SK-MEL-5 (cell line): Measurements from ENCODE around the gene TMEM140. TPM values are rescaled to one million over a fixed set of nuclear protein-coding genes. Genes with fewer than 3 reads are reported as not detected.

ENCODE experiments used
- DNase-seq: peaks from one replicate; pipeline ENCODE4 v3.0.0-alpha.2; 2016; ENCODE audit warnings: low read depth, low spot score
- in situ Hi-C: cut with HindIII; loops from 2 replicates; pipeline ENCODE4 v1.10.0; 2016; ENCODE audit warnings: low sequenced_read_pairs, high pct_unique_total_duplicates, low pct_unique_long_range_greater_than_20kb
- total RNA-seq: library from RNA; depleted of rRNA; stranded (reverse); fragments of >200 nt; shearing (Covaris generic); gene quantifications from 2 replicates; pipeline ENCODE4 v1.2.3, GENCODE V29; 2014

The TMEM140 gene
- total RNA-seq, 1 experiment from 2014 or later: 21.2 TPM

DNA sequence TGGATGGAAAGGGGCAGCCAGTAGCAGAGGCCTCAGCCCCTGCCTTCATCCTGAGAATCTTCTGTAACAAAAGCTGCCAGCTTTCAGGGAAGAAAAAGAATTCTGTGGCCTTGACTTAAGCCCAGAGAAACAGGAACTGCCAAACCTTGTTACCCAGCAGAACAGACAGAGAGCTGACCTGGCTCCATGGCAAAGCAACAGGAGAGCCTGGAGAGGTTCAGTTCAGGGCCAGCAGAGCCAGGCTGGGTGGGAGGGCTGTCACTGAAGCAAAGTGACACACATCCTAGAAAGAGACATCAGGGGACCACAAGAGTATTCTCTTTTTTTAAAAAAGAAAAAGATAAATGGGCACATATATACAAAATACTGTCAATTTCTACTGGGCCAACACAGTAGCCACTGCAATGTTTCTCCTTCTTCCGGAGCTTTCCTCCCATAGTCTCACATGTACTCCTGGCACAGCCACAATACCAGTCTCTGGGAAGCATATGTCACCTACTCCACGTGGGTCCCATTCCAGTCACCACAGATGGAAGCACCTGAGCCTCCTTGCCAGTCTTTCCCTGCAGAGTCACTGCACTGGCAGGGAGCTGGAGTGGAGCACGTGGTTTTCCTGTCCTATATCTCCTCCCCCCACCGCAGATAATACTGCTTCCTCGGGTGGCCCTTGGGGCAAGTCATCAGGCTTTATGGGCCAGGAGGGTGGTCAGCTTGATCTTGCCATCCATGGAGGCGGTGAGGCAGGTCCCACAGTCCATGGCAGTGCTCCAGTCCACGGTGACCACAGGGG, 37.8 kb downstream of the TMEM140 start:
- in situ Hi-C loops: no loop called here
- no peak for DNase-seq

DNA sequence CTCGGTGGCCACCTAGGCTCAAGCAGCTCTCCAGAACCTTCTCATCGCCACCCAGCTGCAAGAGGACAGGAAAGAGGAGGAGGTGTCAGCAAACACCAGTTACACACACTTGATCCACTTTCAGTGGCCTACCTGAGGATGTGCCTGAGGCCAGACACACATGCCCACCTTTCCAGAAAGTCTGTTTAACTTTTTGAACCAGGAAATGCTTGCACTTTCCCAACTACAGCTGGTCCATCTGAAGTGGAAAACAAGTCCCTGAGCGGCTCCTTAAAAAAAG, 38.3 kb downstream of the TMEM140 start:
- no peak for DNase-seq
- in situ Hi-C loops: no loop called here

DNA sequence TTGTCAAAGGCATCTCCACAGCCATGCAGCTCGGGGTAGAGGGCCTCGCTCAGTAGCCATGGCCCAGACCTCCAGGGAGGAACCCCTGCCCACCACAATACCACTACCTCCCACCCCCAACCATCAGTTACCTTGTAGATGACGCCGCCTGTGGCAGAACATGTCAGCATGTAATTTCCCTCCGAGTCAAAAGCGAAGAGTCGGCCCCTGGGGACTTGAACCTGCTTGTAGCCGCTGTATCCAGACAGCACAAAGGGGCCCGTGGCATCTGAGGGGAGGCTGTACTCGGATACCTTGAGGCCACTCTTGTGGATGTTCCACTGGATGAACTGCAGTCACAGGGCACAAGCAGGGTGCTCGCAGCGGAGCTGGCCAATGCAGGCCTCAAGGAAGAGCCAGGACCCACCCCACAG, 39.0 kb downstream of the TMEM140 start:
- DNase-seq: no peak
- in situ Hi-C loops: no loop called here

DNA sequence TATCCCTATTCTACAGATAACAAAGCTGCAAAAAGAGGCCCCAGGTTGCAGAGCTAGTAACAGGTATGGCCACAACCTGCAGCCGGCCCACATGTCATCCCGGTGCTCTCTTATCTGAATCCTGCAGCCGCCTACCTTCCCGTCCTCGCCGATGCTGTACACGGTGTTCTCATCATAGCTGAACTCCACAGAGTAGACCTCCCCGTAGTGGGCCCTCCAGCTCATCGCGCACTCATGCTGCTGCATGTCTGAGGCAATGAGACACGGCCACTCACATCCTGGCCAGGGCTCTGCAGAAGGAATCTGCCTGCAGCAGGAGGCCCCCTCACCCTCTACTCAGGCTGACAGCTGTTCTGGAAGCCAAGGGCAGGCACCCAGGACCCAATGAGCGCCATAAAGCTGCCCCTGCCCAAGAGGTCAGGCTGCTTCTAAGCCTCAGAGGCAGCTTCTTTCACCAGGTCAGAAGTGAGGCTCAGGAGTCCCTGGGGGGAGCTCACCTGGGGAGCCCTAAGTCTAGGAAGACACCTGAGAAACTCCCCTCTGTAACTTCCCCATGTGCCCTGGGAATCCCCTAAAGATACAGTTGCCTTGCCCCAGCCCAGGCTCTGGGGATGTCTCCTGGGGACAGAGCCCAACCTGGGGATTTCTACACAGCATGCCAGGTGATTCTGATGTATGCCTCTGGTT, 40.6 kb downstream of the TMEM140 start:
- DNase-seq: no peak
- in situ Hi-C loops: no loop called here

DNA sequence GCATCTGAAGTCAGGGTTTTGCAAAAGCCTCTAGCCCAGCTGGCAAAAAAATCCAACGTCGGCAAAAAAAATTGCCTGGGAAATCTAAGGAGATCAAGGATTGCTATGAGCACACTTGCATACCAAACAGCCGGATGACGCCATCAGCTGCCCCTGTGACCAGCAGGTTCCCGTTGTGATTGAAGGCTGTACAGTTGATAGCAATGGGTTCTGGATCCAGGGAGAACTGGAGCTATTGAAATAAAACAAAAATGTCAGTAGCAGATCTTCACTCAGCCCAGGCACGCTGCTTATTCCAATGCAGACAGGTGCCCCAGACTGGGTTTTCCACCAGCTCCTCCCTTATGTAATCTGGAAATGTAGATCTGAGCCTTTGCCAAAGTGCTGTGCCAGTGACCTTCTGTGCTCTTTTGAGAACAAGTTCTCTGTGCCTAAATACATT, 41.4 kb downstream of the TMEM140 start:
- in situ Hi-C loops: no loop called here
- DNase-seq: no peak

DNA sequence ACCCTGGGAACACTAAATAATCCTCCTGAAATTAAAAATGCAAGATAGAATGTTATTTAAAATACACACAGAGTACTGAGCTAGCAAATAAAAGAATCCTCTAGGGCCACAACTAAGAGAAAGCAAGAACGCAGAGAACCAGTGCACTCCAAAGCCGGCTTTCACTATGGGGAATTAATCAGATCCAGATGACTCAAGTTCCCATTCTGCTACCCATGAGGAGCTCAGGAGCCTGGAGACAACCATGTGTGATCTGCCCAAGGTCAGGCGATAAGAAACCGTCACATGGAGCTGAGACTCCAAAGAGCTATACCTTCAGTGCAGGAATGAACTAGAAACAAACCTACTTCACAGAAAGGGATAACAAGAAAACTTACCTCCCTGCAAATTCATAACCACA, 42.1 kb downstream of the TMEM140 start:
- in situ Hi-C loops: no loop called here
- no peak for DNase-seq

DNA sequence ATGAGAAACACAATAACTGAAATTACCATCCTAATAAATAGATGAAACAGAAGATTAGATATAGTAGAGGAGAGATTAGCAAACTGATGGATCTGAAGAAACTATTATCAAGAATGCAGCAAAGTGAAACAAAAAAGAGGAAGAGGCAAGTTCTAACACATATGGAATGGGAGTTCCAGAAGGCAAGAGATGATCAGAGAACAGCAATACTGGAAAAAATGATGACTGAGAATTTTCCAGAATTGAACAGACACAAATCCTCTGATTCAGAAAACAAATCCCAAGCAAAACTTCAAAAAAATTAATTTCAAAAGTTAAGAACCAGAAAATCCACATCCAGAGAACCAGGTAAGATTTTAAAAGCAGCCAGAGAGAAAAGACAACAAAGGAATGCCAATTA, 42.8 kb downstream of the TMEM140 start:
- in situ Hi-C loops: no loop called here

DNA sequence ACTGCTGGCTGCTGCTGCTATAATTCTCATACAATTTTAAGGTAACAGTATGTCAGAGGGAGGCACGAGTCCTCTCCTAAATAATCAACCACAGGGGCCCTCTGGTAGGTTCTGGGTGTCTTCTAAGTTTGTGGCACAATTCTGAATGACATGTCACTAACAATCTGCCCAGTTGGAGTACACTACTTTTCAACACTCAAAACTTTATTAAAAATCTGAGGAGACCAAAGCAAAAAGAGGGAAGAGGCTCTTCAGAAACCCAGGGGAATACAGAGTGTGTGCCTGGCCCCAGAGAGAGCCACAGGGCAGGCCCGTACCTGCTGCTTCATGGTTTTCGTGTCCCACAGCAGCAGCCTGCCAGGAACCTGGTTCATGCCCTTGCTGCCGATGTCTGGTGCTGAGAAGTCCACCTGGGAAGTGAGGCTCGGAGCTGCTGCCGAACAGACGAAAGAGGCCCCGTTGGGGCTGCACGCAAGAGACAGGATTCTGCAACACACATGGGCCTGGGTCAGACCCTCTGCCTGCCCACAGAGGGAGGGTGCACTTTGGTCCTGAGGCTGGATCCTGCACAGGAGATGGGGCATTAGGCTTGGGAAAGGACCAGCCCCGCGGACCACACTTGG, 45.2 kb downstream of the TMEM140 start:
- in situ Hi-C loops: no loop called here
- no peak for DNase-seq

More for the DNA sequence above, 42.8 kb downstream of the TMEM140 start:
- no peak for DNase-seq

DNA sequence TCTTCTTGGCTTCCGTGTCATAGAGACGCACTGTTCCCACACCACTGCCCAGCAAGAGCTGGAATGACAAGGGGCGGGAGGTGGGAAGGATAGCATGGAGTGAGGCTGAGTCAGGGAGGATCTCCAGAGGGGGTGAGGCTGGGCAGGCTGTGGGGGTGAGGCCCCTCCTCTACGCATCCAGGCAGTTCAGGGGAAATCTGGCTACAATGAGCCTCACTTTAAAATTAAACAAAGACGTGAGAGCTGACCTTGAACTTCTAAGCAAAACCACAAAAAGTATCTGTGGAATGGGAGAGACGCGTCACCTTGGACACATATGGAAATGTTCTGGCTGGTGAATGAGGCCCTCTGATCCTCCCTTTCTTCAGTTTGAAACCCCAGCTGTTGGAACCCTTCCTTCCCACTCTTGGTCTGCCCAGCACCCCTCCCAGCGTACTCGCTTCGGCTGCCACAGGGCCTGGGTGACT, 45.8 kb downstream of the TMEM140 start:
- in situ Hi-C loops: no loop called here
- no peak for DNase-seq

DNA sequence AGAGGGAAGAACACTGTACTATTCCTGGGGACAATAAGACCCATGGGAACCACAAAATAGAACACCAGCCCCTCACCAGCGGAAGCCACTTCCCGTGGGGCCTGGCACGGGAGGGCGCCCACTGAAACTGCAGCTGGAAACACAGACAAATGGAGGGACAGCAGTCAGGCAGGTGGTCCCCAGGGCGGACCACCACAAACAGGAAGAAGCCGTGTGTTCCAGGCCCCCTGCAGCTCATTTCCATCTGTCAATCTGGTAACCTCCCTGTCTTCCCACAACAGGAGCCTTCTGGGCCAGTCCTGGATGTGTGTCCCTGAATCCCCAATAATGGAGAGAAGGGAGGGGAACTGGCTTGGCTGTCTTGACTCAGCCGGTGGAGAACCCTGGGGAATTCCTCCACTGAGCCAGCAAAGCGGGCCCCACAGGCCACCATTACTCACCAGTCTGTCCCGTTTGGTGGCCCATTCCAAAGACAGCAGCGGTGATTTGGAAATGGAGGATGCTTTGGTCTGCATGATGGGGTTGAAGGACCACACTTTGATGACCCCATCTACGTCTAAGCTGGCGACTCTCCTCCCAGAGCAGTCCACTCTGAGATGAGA, 46.7 kb downstream of the TMEM140 start:
- no peak for DNase-seq
- in situ Hi-C loops: no loop called here

DNA sequence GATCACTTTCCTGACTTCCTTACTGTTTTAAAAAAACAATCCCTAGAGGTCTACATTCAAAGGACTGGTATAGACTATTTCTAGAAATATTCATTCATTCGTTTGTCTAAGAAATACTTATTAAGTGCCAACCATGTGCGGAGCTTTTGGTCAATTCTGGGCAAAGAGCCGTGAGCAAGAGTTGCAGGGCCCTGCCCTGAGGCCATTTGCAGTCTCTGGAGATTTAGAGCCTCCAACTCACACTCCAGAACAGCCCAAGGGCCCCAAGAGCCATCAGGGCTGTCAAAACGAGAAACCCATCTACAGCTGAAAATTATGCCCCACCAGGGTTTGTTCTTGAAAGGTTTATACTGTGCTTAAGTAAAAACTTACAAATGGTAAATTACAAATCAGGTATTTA, 47.3 kb downstream of the TMEM140 start:
- DNase-seq: no peak
- in situ Hi-C loops: no loop called here

DNA sequence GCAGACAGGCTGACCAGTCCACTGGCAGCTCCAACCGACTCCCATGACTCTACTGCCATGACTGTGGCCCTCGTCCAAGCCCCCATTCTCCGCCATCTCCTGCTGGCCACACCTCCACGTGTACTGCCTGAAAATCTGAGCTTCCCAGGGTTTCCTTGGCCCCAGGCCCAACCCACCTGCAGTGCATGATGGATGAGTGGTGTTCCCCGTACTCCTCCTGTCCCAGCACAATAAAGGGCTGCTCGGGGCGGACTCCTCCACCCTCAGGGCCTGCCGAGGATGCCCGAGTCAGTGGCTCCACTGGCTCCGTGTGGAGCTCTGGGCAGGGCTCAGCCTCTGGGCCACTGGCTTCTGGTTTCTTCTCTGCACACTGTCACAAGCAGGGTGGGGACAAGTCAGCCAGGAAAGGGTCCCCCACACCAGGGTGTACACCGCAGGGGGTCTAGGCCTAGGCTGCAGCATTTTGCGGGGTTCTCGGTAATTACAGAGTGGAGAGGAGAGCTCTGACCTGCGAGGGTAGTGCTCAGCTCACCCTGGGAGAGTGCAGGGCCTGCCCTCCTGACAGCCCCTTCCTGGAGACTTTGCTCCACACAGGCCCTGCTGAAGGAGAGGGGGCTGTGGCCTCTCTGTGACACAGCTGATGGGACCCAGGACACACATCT, 48.2 kb downstream of the TMEM140 start:
- in situ Hi-C loops: no loop called here
- DNase-seq: no peak

DNA sequence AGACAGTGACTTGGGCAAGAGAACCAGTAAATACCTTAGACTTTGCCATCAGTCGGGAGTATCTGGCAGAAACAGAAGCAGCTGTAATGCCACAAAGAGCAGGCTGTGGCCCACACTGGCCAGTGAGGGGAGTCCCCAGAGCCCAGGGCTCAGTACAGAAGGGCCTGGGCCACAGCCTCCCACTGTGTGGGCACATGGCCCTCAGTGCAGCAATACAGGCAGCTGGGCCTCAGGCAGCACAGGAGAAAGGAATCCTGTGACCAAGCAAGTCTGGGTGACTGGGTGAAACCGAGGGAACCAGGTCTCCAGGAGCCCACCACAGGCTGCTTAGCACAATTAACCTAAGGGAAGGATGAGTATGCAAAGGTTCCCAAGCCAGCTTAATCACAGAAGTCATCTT, 49.5 kb downstream of the TMEM140 start:
- no peak for DNase-seq
- in situ Hi-C loops: no loop called here

DNA sequence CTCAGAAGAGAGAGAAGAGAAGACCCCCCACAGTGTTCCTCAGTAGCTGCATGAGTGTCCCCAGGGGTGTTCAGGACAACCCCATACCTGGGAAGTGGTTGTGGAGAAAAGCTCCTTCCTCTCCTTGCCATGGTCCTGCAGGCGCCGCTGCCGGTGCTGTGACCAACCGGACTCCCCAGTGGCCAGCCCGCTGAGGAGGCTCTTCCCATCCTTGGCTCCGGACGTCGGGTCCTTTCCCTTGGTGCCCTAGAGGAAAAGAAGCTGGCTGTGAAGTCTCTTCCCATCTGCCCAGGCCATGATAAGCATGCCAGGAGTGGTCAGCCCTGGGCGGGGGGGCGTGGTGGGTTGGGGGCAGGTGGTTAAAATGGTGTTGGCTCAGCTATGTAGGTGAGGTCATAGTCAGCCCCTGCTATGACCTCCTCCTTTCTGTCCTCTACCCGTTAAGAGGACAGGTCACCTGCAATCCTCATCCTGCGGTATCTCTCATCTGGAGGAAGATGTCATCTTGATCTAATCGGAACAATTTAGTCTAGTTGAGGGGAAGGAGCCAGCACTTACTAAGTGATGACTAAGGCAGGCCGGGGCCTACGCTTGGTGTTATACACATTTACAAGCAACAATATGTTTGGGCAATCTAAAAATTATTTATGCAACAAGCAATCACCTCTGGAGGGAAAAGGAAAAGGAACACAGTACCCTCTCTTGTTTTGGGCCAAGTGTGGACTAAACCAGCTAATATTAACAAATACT, 50.2 kb downstream of the TMEM140 start:
- DNase-seq: no peak

DNA sequence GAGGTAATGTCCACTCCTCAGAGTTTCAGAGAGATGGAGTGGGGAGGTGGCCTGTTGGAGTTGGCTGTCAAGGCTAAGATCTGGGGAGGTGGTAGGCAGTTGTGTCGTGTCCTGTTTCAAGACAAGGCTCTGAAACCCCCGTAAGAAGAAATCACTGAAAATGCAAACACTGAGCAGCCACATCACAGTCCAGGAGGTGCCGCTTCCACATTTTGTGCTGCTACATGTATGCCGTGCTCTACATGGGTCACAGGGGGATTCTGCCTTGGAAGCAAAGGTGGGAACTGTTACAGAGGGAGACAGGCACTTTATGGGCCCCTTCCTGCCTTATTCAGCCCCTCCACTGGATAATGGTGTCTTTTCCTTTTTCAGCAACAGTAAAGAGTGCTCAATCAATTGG, 51.6 kb downstream of the TMEM140 start:
- in situ Hi-C loops: no loop called here
- DNase-seq: no peak

More for the DNA sequence above, 50.2 kb downstream of the TMEM140 start:
- in situ Hi-C loops: no loop called here

DNA sequence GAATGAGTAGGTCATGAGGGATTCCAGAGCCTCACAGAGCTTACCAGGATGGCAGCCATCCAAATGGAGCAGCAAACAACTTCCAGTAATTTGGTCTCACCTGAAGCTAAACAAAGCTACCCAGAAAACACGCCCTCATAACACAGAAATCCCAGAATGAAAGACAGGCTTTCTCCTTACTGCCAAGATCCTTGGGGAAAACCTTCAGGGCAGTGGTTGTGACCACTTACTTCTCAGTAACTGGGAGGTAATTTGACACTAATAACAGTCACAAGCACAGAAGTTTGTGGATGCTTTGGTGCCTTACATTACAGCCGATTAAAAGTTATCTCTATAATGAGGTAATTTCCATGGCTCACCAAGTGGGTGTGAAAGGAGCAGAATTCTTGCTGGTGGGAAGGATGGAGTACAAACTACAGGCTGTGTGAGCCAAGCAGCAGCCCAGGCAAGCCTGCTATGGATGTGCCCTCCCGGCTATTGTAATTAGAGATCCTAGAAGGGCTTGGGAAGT, 53.0 kb downstream of the TMEM140 start:
- peak; percentile 27 for DNase-seq
- in situ Hi-C loops: no loop called here

DNA sequence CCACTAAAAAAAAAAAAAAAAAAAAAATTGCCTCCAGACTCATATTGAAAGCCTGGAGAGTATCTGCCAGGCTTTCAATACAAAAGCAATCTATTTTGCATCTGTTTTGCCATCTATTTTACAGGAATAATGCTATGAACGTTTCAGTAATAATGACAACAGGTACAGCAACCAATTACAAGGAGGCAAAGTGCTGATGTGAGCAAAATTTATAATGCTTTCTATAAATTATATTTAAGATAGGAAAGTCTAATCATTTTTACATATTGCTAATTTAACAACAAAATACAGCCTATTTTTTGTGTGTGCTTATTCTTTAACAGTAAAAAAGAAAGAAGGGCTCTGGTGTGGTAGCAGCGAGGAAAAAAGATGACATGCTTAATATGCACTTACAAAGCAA, 53.5 kb downstream of the TMEM140 start:
- in situ Hi-C loops: no loop called here

More for the DNA sequence above, 53.5 kb downstream of the TMEM140 start:
- no peak for DNase-seq
